Ramos (cell line): ENCODE results near the gene PGAP1.

Source experiments
- in situ Hi-C: fragments of 300-500 bp; cut with MboI; formaldehyde crosslinking; loops from one replicate; pipeline ENCODE4 v1.14.3; 2022; ENCODE audit warnings: low sequenced_read_pairs; ENCODE audit not compliant: unreplicated experiment

The PGAP1 gene

GRCh38 chr2:196808083-196808665, 118.3 kb downstream of the PGAP1 start:
- in situ Hi-C loops, result no loop called here

DNA sequence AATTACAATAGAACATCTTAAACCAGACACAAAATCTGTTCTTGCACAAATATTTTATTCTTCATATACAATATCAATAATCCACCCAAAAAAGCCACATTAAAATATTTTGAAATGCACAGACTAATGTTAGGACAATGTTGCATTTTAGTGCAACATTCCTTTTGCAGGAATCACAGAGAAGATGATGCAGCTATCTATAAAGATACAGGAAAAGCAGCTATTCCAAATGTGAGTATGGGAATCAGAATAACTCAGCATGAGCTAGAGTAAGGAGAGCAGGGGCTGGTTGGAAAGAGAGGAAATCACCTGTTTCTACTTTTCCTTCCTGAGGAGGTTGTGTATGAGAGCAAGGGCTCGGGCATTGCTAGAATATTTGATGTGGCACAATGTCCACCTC, 122.1 kb downstream of the PGAP1 start:
- in situ Hi-C loops, result no loop called here

- in situ Hi-C loops, result no loop called here
Observed at GRCh38 chr2:196802401-196802800, 124.1 kb downstream of the PGAP1 start.

DNA sequence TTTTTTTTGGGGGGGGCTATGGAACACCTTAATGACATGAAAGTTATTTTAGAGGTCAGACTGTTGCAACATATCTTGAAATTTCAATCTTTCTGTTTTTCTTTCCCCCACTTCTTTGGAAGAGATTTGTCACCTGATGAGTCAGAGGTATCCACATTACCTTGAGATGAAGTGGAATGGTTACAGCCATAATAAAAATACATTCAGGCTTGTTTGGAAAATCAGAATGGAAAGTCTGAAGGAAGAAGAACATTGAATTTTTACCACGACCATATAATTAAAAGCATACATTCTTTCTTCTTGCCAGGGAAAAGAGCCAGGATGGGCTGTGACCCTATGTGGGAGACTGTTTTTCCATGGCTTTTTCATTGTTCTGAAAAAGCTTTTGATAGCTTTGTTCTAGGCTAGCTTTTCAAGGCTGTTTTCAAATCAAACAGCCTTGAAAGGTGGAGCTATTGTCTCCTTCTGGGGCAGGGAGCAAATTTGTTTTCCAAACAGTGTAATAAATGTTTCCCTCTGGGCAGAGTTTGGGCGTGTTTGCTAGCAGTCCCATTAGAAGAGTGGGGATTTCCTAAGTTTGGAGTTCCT, 124.7 kb downstream of the PGAP1 start:
- in situ Hi-C loops, result no loop called here

DNA sequence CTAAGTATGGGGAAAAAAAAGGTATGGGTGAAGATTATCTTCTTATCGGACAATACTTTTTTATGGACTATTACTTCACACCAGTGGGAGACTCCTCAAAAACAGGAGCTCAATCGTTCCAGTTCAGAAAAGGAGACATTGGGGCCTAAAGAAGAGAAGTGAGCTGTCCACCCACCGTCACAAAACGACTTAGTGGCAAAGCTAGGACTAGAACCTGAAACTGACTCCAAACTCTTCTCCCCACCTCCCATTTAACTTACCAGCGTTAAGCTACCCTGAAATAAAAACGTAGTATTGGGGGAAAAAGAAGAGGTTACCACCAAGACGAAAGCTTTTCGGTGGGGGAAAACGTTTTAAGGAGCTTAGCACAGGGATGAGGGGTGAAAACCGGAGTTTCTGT, 127.5 kb downstream of the PGAP1 start:
- in situ Hi-C loops, result loop anchor here (25.0 kb wide), 1 partner anchor 588 kb away; no protein-coding TSS in a partner anchor

DNA sequence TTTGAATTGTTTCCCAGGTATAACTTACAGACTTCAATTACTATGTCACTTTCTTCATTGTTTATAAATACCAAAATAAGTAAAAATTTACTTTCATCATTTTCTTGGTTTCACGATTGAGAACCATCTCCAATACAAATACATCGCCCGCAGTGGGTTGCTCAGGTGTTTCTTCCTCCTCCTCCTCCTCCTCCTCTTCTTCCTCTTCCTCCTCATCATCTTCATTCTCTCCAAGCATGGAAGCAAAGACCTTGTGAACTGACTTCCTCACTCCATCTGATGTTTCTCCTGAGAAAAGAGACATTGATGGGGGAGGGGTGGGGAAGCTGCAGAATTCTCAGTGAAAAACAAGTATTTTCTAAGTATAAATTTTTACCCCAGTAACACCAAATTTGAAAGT, 133.6 kb downstream of the PGAP1 start:
- in situ Hi-C loops, result loop anchor here (25.0 kb wide), 1 partner anchor 594 kb away; no protein-coding TSS in a partner anchor

DNA sequence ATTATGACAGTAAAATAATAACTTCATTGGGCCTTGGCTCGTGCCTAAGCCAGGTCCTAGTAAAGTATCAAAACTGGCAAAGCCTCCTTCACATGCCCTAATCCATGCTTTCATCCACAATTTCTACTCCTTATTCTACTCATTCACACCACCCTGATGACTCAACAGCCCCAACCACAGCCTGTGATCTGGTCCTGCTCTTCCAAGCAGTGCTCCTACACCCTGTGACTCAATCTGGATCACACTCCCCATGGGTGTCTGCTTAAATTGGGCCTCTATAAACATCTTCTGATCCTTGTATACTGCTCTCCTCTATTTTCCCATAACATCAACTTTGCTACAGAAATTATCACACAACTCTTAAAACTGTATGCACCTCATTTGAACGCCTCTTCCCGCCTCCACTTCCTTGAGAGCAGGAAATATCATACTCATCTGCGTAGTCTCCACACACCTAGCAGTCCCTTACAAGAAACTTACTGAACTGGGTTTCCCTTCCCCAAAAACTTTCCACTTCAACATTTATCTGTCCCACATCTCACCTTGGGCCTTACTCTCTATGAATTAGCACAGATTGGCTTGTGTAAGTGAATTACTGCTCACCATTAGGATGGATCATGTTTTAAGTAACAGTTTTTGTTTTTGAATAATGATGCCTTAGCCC, 142.9 kb downstream of the PGAP1 start:
- in situ Hi-C loops, result loop anchor here (25.0 kb wide), 1 partner anchor 604 kb away; no protein-coding TSS in a partner anchor
